Measurements from ENCODE around the gene C6orf47. TPM values are rescaled to one million over a fixed set of nuclear protein-coding genes. Genes with fewer than 3 reads are reported as not detected.

C6orf47 gene
- total RNA-seq, 1 experiment from 2014 or later: 22.4 TPM

- H3K27ac ChIP-seq (ENCODE audit: low read length): no peak overlapping the region
- no peaks in the 10 kb centered on the region for H3K9me3 ChIP-seq (ENCODE audit: control insufficient read depth, insufficient read depth, low read depth, low read length)
- no peak for TF ChIP-seq REST (IDR thresholded peaks at IDR 0.05; ENCODE audit: insufficient read depth in 1 of 2, low read depth in 2 of 2, low read length in 1 of 2)
- TF ChIP-seq TCF7L2 (IDR thresholded peaks at IDR 0.05; ENCODE audit: low read depth, low read length): no peak
- TF ChIP-seq SIN3A (IDR thresholded peaks at IDR 0.05; ENCODE audit: borderline replicate concordance, insufficient read depth, low read depth, low read length): no peak
- TF ChIP-seq CTCF (IDR thresholded peaks at IDR 0.05): no peak
- no peak for TF ChIP-seq POLR2AphosphoS5 (IDR thresholded peaks at IDR 0.05; ENCODE audit: low read depth, low read length)
- DNase-seq (ENCODE audit: low read depth, low spot score) (no peak), ATAC-seq (no peak)
- no peak overlapping the region for H3K4me3 ChIP-seq (ENCODE audit: low read depth in 2 of 2, low read length in 2 of 2)
- BruUV-seq (replicated peaks): no TSS peak
- no peaks in the 10 kb centered on the region for H3K27me3 ChIP-seq (ENCODE audit: control insufficient read depth, insufficient read depth, low read length)
- intact Hi-C loops (cut with micrococcal nuclease; ENCODE audit: unreplicated experiment) (no loop called here), in situ Hi-C loops (cut with HindIII; ENCODE audit: low pct_unique_long_range_greater_than_20kb, low sequenced_read_pairs) (no loop called here)
- ChIA-PET CTCF (interaction anchor here (0.6 kb wide), 1 partner anchor 310 kb away, joined by 9 read pairs; no protein-coding TSS in a partner anchor), POLR2A (no interaction called here)
- peaks cover 56% of the 10 kb centered on the region for H3K36me3 ChIP-seq (ENCODE audit: control insufficient read depth, insufficient read depth, low read length)
- H3K4me1 ChIP-seq (ENCODE audit: control insufficient read depth, insufficient read depth, low read length): no peaks in the 10 kb centered on the region
Observed at GRCh38 chr6:31629014-31629413, 31.6 kb downstream of the C6orf47 start.

- ChIA-PET POLR2A (no interaction called here), CTCF (no interaction called here)
- intact Hi-C loops (cut with micrococcal nuclease; ENCODE audit: unreplicated experiment): no loop called here
- in situ Hi-C loops (cut with HindIII; ENCODE audit: low pct_unique_long_range_greater_than_20kb, low sequenced_read_pairs): no loop called here
- TF ChIP-seq SIN3A (IDR thresholded peaks at IDR 0.05; ENCODE audit: borderline replicate concordance, insufficient read depth, low read depth, low read length) (no peak), CTCF (IDR thresholded peaks at IDR 0.05) (no peak), REST (IDR thresholded peaks at IDR 0.05; ENCODE audit: insufficient read depth in 1 of 2, low read depth in 2 of 2, low read length in 1 of 2) (no peak), POLR2AphosphoS5 (IDR thresholded peaks at IDR 0.05; ENCODE audit: low read depth, low read length) (no peak; the same call in 1 of the 2 replicates), TCF7L2 (IDR thresholded peaks at IDR 0.05; ENCODE audit: low read depth, low read length) (no peak)
- Histone ChIP-seq H3K36me3 (ENCODE audit: control insufficient read depth, insufficient read depth, low read length) (peaks cover 53% of the 10 kb centered on the region), H3K4me3 (ENCODE audit: low read depth in 2 of 2, low read length in 2 of 2) (no peak overlapping the region), H3K27me3 (ENCODE audit: control insufficient read depth, insufficient read depth, low read length) (no peaks in the 10 kb centered on the region), H3K9me3 (ENCODE audit: control insufficient read depth, insufficient read depth, low read depth, low read length) (no peaks in the 10 kb centered on the region), H3K4me1 (ENCODE audit: control insufficient read depth, insufficient read depth, low read length) (peaks cover 3% of the 10 kb centered on the region), H3K27ac (ENCODE audit: low read length) (no peak overlapping the region)
- no peak for ATAC-seq
- no peak for DNase-seq (ENCODE audit: low read depth, low spot score)
- BruUV-seq (replicated peaks): no TSS peak
Observed at GRCh38 chr6:31627690-31628287, 32.8 kb downstream of the C6orf47 start.

Measured in Panc1 (cell line).